GM23338 (cell line): ENCODE data around the gene PRPF39. TPM values are rescaled to one million over a fixed set of nuclear protein-coding genes. Genes with fewer than 3 reads are reported as not detected.
A peak's percentile ranks its signal among the peaks of the same experiment; 100 is the strongest.

Source experiments
- ATAC-seq: fragments of 200-7000 bp; cut with Tn5 transposase; 3 replicates; pipeline ENCODE4 v1.9.1; 2020
- DNase-seq: peaks from one replicate; pipeline ENCODE4 v3.0.0-alpha.2; 2015; ENCODE audit warnings: low spot score
- H2AFZ ChIP-seq: fragments of 200-600 bp; sonication (generic); 2 replicates; pipeline ENCODE4 v1.8.0; 2016; ENCODE audit warnings: antibody characterized with exemption, mild to moderate bottlenecking, moderate library complexity
- H3F3A ChIP-seq: fragments of 200-600 bp; sonication (generic); replicated peaks from 2 replicates; pipeline ENCODE4 v1.8.0; 2017; ENCODE audit warnings: antibody characterized with exemption, mixed run types, low read depth
- H3K27ac ChIP-seq: fragments of 200-600 bp; sonication (generic); 2 replicates; pipeline ENCODE4 v1.6.1; 2016; ENCODE audit warnings: low read depth
- H3K27me3 ChIP-seq: fragments of 200-600 bp; sonication (generic); 2 replicates; pipeline ENCODE4 v1.8.0; 2016; ENCODE audit warnings: mild to moderate bottlenecking, mixed run types, moderate library complexity; ENCODE audit not compliant: insufficient read depth
- H3K36me3 ChIP-seq: fragments of 200-600 bp; sonication (generic); 2 replicates; pipeline ENCODE4 v1.8.0; 2016; ENCODE audit warnings: mild to moderate bottlenecking; ENCODE audit not compliant: insufficient read depth
- H3K4me1 ChIP-seq: fragments of 200-600 bp; sonication (generic); 2 replicates; pipeline ENCODE4 v1.8.0; 2016; ENCODE audit warnings: mild to moderate bottlenecking, moderate library complexity; ENCODE audit not compliant: insufficient read depth
- H3K4me2 ChIP-seq: fragments of 200-600 bp; sonication (generic); 2 replicates; pipeline ENCODE4 v1.7.1; 2017; ENCODE audit warnings: mixed run types
- H3K4me3 ChIP-seq: fragments of 200-600 bp; sonication (generic); 2 replicates; pipeline ENCODE4 v1.6.1; 2016; ENCODE audit warnings: mixed run types
- H3K79me2 ChIP-seq: fragments of 200-600 bp; sonication (generic); replicated peaks from 2 replicates; pipeline ENCODE4 v1.8.0; 2017; ENCODE audit warnings: mild to moderate bottlenecking; ENCODE audit not compliant: insufficient read depth
- H3K9me2 ChIP-seq: fragments of 200-600 bp; sonication (generic); 2 replicates; pipeline ENCODE4 v1.8.0; 2017; ENCODE audit not compliant: insufficient read depth
- H4K20me1 ChIP-seq: fragments of 200-600 bp; sonication (generic); replicated peaks from 2 replicates; pipeline ENCODE4 v1.8.0; 2017; ENCODE audit warnings: mild to moderate bottlenecking; ENCODE audit not compliant: insufficient read depth
- H3K27ac Mint-ChIP-seq: 2 replicates; pipeline ENCODE4 v1.8.0; 2020; ENCODE audit warnings: inconsistent platforms, mild to moderate bottlenecking, moderate library complexity, mixed read lengths
- H3K27me3 Mint-ChIP-seq: 3 replicates; pipeline ENCODE4 v1.8.0; 2022; ENCODE audit warnings: low read depth, mild to moderate bottlenecking, moderate library complexity, mixed read lengths, inconsistent platforms; ENCODE audit not compliant: insufficient read depth, poor library complexity
- H3K36me3 Mint-ChIP-seq: 3 replicates; pipeline ENCODE4 v1.8.0; 2021; ENCODE audit warnings: low read depth, mild to moderate bottlenecking, inconsistent platforms, moderate library complexity, mixed read lengths
- H3K4me1 Mint-ChIP-seq: 3 replicates; pipeline ENCODE4 v1.8.0; 2020; ENCODE audit warnings: mild to moderate bottlenecking, inconsistent platforms, mixed read lengths
- H3K4me3 Mint-ChIP-seq: 3 replicates; pipeline ENCODE4 v1.8.0; 2021; ENCODE audit warnings: moderate library complexity, mild to moderate bottlenecking, inconsistent platforms, mixed read lengths
- H3K9me3 Mint-ChIP-seq: 3 replicates; pipeline ENCODE4 v1.8.0; 2020; ENCODE audit warnings: moderate library complexity, mild to moderate bottlenecking, inconsistent platforms, mixed read lengths
- CREB1 ChIP-seq: fragments of 250-450 bp; sonication (Bioruptor Pico); IDR thresholded peaks from 2 replicates; pipeline ENCODE4 v1.5.0; 2020; ENCODE audit warnings: low read depth, mild to moderate bottlenecking, moderate library complexity
- CTCF ChIP-seq, 2 experiments: fragments of 200-600 bp in 1 of 2; sonication (generic) in 1 of 2; conservative IDR thresholded peaks; 2 replicates each; pipeline versions ENCODE4 v1.5.1 to v1.6.1; 2016 to 2017; ENCODE audit warnings: antibody characterized with exemption in 2 of 2, low read depth in 2 of 2, mild to moderate bottlenecking in 2 of 2, moderate library complexity in 1 of 2
- ETS1 ChIP-seq: IDR thresholded peaks from 2 replicates; pipeline ENCODE4 v1.6.1; 2016; ENCODE audit warnings: antibody characterized with exemption
- EZH2 ChIP-seq: fragments of 200-600 bp; sonication (generic); IDR thresholded peaks from one replicate; pipeline ENCODE4 v1.8.0; 2017; ENCODE audit warnings: antibody characterized with exemption, mild to moderate bottlenecking, low read depth; ENCODE audit not compliant: unreplicated experiment
- EZH2phosphoT487 ChIP-seq: fragments of 200-600 bp; sonication (generic); IDR thresholded peaks from one replicate; pipeline ENCODE4 v1.8.1; 2018; ENCODE audit warnings: antibody characterized with exemption; ENCODE audit not compliant: unreplicated experiment
- JUNB ChIP-seq: IDR thresholded peaks from one replicate; pipeline ENCODE4 v1.6.1; 2016; ENCODE audit warnings: antibody characterized with exemption; ENCODE audit not compliant: unreplicated experiment
- NANOG ChIP-seq: IDR thresholded peaks from 2 replicates; pipeline ENCODE4 v1.6.1; 2016; ENCODE audit warnings: antibody characterized with exemption, borderline replicate concordance
- POLR2AphosphoS5 ChIP-seq: IDR thresholded peaks from 2 replicates; pipeline ENCODE4 v1.6.1; 2016; ENCODE audit warnings: antibody characterized with exemption, low read depth
- STAT1 ChIP-seq: IDR thresholded peaks from one replicate; pipeline ENCODE4 v1.6.1; 2016; ENCODE audit warnings: antibody characterized with exemption; ENCODE audit not compliant: unreplicated experiment
- ZNF114 ChIP-seq: fragments of 250-450 bp; sonication (Bioruptor Pico); IDR thresholded peaks from 2 replicates; pipeline ENCODE4 v1.5.0; 2020; ENCODE audit warnings: mild to moderate bottlenecking, moderate library complexity
- ZNF331 ChIP-seq: fragments of 250-450 bp; sonication (Bioruptor Pico); IDR thresholded peaks from 2 replicates; pipeline ENCODE4 v1.5.0; 2020; ENCODE audit warnings: low read depth, mild to moderate bottlenecking, moderate library complexity
- ZNF462 ChIP-seq: fragments of 250-450 bp; sonication (Bioruptor Pico); IDR thresholded peaks from 2 replicates; pipeline ENCODE4 v1.5.0; 2020; ENCODE audit warnings: mild to moderate bottlenecking, moderate library complexity
- long read RNA-seq: library from polyadenylated mRNA; unstranded; transcript quantifications from one replicate; pipeline ENCODE4 v2.0.0, GENCODE V29; 2020; ENCODE audit not compliant: unreplicated experiment
- polyA plus RNA-seq: library from polyadenylated mRNA; unstranded; fragments of >200 nt; fragmentation: Nextera tagmentation; extraction: Ambion mirVana; gene quantifications from 2 replicates; pipeline ENCODE4 v1.2.1, GENCODE V29; 2016
- total RNA-seq: library from RNA; depleted of rRNA; stranded (reverse); fragments of >200 nt; shearing (Covaris generic); gene quantifications from 2 replicates; pipeline ENCODE4 v1.2.3, GENCODE V29; 2014; rRNA removed

PRPF39 gene
- total RNA-seq, result 23.9 and 56.9 TPM in 2 replicates
- 27.0 and 30.7 TPM in 2 replicates for polyA plus RNA-seq
- long read RNA-seq, partial matches to known transcripts, result 13 of 26 reads
- long read RNA-seq, other reads (novel, unspliced or antisense), result 11 of 26 reads

GRCh38 chr14:45083976-45084722 is at the start of gene PRPF39:
PRPF39 (plus strand) TSS chr14:45084116; CDS start chr14:45095240, 11,124 bp downstream.
- ATAC-seq, result peak; percentile 97
- H3K9me2 ChIP-seq, result no peaks in the 10 kb centered on the region
- H3K4me3 Mint-ChIP-seq, result peak within 1 kb of the TSS; percentile 100
- H3K27me3 Mint-ChIP-seq, result peaks cover 12% of the 10 kb centered on the region
- no peaks in the 10 kb centered on the region for H3F3A ChIP-seq
- H3K9me3 Mint-ChIP-seq, result peaks cover 5% of the 10 kb centered on the region; the same call in 2 of the 3 replicates
- peaks cover 3% of the 10 kb centered on the region; the same call in 2 of the 3 replicates for H3K36me3 Mint-ChIP-seq
- peaks cover 32% of the 10 kb centered on the region for H4K20me1 ChIP-seq
- H3K4me2 ChIP-seq, result peak within 1 kb of the TSS; percentile 93
- TF ChIP-seq ETS1, result no peak
- TF ChIP-seq POLR2AphosphoS5, result peak; percentile 99
- H2AFZ ChIP-seq, result peak within 1 kb of the TSS; percentile 98
- H3K36me3 ChIP-seq, result no peaks in the 10 kb centered on the region
- peak; percentile 96 for DNase-seq
- H3K27ac ChIP-seq, result peak within 1 kb of the TSS; percentile 88; the same call in 1 of the 2 replicates
- peak within 1 kb of the TSS; percentile 96 for H3K27ac Mint-ChIP-seq
- peaks cover 52% of the 10 kb centered on the region for H3K79me2 ChIP-seq
- H3K4me3 ChIP-seq, result peak within 1 kb of the TSS; percentile 98
- peaks cover 21% of the 10 kb centered on the region for H3K4me1 Mint-ChIP-seq
- no peaks in the 10 kb centered on the region for H3K27me3 ChIP-seq
- no peaks in the 10 kb centered on the region; the same call in none of the 2 replicates for H3K4me1 ChIP-seq

GRCh38 chr14:45034730-45035129 is 49.2 kb upstream of the PRPF39 start:
- H3K27me3 ChIP-seq, result no peaks in the 10 kb centered on the region
- no peak overlapping the region for H3K4me3 ChIP-seq
- no peak overlapping the region for H3K27ac ChIP-seq
- no peaks in the 10 kb centered on the region for H3K79me2 ChIP-seq
- no peak overlapping the region for H2AFZ ChIP-seq
- DNase-seq (no peak), ATAC-seq (no peak)
- H3K27me3 Mint-ChIP-seq, result peaks cover 4% of the 10 kb centered on the region
- no peaks in the 10 kb centered on the region for H3K9me2 ChIP-seq
- no peaks in the 10 kb centered on the region for H3K4me1 ChIP-seq
- no peaks in the 10 kb centered on the region for H4K20me1 ChIP-seq
- H3K4me2 ChIP-seq, result no peak overlapping the region
- H3K9me3 Mint-ChIP-seq, result peaks cover 24% of the 10 kb centered on the region
- H3K27ac Mint-ChIP-seq, result no peak overlapping the region
- no peaks in the 10 kb centered on the region for H3F3A ChIP-seq
- no peaks in the 10 kb centered on the region for H3K4me1 Mint-ChIP-seq
- H3K36me3 Mint-ChIP-seq, result peaks cover 49% of the 10 kb centered on the region
- no peak overlapping the region for H3K4me3 Mint-ChIP-seq
- H3K36me3 ChIP-seq, result peaks cover 8% of the 10 kb centered on the region; the same call in 1 of the 2 replicates
- no peak for TF ChIP-seq EZH2
- no peak for TF ChIP-seq ZNF462 (CRISPR knock-in tag)
- TF ChIP-seq POLR2AphosphoS5, result no peak
- TF ChIP-seq JUNB, result no peak
- TF ChIP-seq ZNF331 (CRISPR knock-in tag), result no peak
- no peak for TF ChIP-seq ZNF114
- TF ChIP-seq CTCF (conservative IDR thresholded peaks at IDR 0.05; ENCODE audit: low read depth in 2 of 2), result no peak
- TF ChIP-seq NANOG, result no peak
- no peak for TF ChIP-seq STAT1
- TF ChIP-seq CREB1 (CRISPR knock-in tag), result no peak
- no peak for TF ChIP-seq EZH2phosphoT487
